GM06990 (cell line): ENCODE measurements around the gene LMTK2.
A peak's percentile ranks its signal among the peaks of the same experiment; 100 is the strongest.

ENCODE experiments used
- DNase-seq: peaks from one replicate; pipeline ENCODE4 v3.0.0-alpha.2; 2011; ENCODE audit not compliant: insufficient read length; ENCODE audit errors: extremely low read depth
- H3K27me3 ChIP-seq: replicated peaks from 2 replicates; pipeline ENCODE4 v1.6.0; 2011; ENCODE audit warnings: low read length; ENCODE audit not compliant: control insufficient read depth, insufficient read depth
- H3K36me3 ChIP-seq: 2 replicates; pipeline ENCODE4 v1.5.1; 2011; ENCODE audit warnings: low read length; ENCODE audit not compliant: control insufficient read depth, insufficient read depth
- H3K4me3 ChIP-seq: replicated peaks from 2 replicates; pipeline ENCODE4 v1.5.1; 2011; ENCODE audit warnings: low read depth, mild to moderate bottlenecking, control low read depth, low read length
- CTCF ChIP-seq: IDR thresholded peaks from 2 replicates; pipeline ENCODE4 v1.5.1; 2011; ENCODE audit warnings: low read length, control low read depth, mild to moderate bottlenecking, inconsistent platforms; ENCODE audit not compliant: insufficient read depth, poor library complexity, severe bottlenecking

The LMTK2 gene

DNA sequence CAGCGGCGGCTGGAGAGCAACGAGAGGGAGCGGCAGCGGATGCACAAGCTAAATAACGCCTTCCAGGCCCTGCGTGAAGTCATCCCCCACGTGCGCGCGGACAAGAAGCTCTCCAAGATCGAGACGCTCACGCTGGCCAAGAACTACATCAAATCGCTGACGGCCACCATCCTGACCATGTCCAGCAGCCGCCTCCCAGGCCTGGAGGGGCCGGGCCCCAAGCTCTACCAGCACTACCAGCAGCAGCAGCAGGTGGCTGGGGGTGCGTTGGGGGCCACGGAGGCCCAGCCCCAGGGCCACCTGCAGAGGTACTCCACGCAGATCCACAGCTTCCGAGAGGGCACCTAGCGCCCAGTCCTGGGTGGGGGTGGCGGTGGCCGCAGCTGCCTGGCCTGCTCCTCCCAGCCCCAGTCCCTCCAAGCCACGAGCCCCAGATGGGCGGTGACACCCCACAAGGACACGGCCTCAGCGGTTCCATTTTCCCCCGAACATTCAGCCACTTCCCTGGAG lies 105.9 kb downstream of the LMTK2 start:
- no peak for DNase-seq
- no peaks in the 10 kb centered on the region; the same call in none of the 2 replicates for H3K36me3 ChIP-seq
- H3K4me3 ChIP-seq = peak overlapping the region; percentile 13; the same call in 1 of the 2 replicates
- H3K27me3 ChIP-seq = no peaks in the 10 kb centered on the region
- TF ChIP-seq CTCF = no peak

DNA sequence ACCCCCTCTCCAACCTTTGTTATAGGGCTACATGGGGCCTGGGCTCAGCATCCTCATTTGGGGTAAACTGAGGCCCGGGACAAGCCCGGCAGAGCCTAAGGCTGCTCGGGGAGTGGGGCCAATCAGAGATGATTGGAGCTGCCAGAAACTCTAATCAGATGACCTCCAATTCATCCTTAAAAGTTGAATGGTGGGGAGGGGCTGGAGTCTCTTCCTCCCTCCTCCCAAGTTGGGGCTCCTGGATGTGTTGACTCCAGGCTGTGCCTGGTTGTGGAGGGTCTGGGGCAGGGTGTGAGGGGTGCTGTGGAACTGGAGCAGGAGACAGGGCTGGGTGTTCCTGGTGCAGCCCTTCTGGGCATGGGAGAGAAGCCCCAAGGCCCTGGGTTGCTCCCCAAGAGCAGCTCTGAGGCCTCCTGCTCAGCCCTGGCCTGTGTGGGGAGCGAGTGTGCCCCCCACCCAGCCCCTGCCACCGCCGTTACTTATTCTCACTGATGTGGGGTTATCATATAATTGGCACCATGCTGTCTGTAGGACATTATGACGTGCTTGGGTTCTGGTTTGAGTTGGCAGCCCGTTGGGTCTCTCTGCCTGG lies 106.7 kb downstream of the LMTK2 start:
- DNase-seq = no peak
- TF ChIP-seq CTCF = no peak

GRCh38 chr7:98213888-98214810 lies 107.5 kb downstream of the LMTK2 start:
- no peak for DNase-seq
- Histone ChIP-seq H3K4me3 (no peak overlapping the region), H3K36me3 (no peaks in the 10 kb centered on the region; the same call in none of the 2 replicates), H3K27me3 (no peaks in the 10 kb centered on the region)
- no peak for TF ChIP-seq CTCF

More for the DNA sequence above, 106.7 kb downstream of the LMTK2 start:
- Histone ChIP-seq H3K4me3 (peak overlapping the region; percentile 7), H3K27me3 (no peaks in the 10 kb centered on the region), H3K36me3 (no peaks in the 10 kb centered on the region; the same call in none of the 2 replicates)

- H3K36me3 ChIP-seq = no peaks in the 10 kb centered on the region; the same call in none of the 2 replicates
- DNase-seq = no peak
- no peaks in the 10 kb centered on the region for H3K27me3 ChIP-seq
- no peak for TF ChIP-seq CTCF
- no peak overlapping the region for H3K4me3 ChIP-seq
Observed at GRCh38 chr7:98214811-98215321, 108.2 kb downstream of the LMTK2 start.

GRCh38 chr7:98215561-98216495 lies 109.2 kb downstream of the LMTK2 start:
- no peak for DNase-seq

More at GRCh38 chr7:98215561-98216495, 109.2 kb downstream of the LMTK2 start:
- Histone ChIP-seq H3K36me3 (no peaks in the 10 kb centered on the region; the same call in none of the 2 replicates), H3K4me3 (no peak overlapping the region), H3K27me3 (no peaks in the 10 kb centered on the region)
- TF ChIP-seq CTCF = no peak
